ENCODE measurements around the gene PLA2G4C. TPM values are rescaled to one million over a fixed set of nuclear protein-coding genes. Genes with fewer than 3 reads are reported as not detected.
A peak's percentile ranks its signal among the peaks of the same experiment; 100 is the strongest.

Gene PLA2G4C
- total RNA-seq, 1 experiment from 2014 or later: 4.5 TPM

GRCh38 chr19:48064509-48064908 is 46.1 kb downstream of the PLA2G4C start:
- ChIA-PET POLR2A (no interaction called here), CTCF (no interaction called here)
- Mint-ChIP-seq H3K4me3 (no peak overlapping the region), H3K27me3 (ENCODE audit: low read depth) (peaks cover 4% of the 10 kb centered on the region; the same call in 1 of the 2 replicates), H3K36me3 (peaks cover 7% of the 10 kb centered on the region; the same call in 1 of the 2 replicates), H3K9me3 (peaks cover 7% of the 10 kb centered on the region), H3K27ac (peak overlapping the region; percentile 93), H3K4me1 (peaks cover 38% of the 10 kb centered on the region)
- DNase-seq (ENCODE audit: low spot score) (no peak), ATAC-seq (peak; percentile 76)
- TF ChIP-seq, protein P1, sequence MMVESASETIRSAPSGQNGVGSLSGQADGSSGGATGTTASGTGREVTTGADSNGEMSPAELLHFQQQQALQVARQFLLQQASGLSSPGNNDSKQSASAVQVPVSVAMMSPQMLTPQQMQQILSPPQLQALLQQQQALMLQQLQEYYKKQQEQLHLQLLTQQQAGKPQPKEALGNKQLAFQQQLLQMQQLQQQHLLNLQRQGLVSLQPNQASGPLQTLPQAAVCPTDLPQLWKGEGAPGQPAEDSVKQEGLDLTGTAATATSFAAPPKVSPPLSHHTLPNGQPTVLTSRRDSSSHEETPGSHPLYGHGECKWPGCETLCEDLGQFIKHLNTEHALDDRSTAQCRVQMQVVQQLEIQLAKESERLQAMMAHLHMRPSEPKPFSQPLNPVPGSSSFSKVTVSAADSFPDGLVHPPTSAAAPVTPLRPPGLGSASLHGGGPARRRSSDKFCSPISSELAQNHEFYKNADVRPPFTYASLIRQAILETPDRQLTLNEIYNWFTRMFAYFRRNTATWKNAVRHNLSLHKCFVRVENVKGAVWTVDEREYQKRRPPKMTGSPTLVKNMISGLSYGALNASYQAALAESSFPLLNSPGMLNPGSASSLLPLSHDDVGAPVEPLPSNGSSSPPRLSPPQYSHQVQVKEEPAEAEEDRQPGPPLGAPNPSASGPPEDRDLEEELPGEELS (CRISPR knock-in tag; IDR thresholded peaks at IDR 0.05): no peak
- TF ChIP-seq, protein P2, sequence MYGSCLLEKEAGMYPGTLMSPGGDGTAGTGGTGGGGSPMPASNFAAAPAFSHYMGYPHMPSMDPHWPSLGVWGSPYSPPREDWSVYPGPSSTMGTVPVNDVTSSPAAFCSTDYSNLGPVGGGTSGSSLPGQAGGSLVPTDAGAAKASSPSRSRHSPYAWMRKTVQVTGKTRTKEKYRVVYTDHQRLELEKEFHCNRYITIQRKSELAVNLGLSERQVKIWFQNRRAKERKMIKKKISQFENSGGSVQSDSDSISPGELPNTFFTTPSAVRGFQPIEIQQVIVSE (CRISPR knock-in tag; IDR thresholded peaks at IDR 0.05; ENCODE audit: borderline replicate concordance): no peak
- TF ChIP-seq, protein P3, sequence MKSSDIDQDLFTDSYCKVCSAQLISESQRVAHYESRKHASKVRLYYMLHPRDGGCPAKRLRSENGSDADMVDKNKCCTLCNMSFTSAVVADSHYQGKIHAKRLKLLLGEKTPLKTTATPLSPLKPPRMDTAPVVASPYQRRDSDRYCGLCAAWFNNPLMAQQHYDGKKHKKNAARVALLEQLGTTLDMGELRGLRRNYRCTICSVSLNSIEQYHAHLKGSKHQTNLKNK (CRISPR knock-in tag; IDR thresholded peaks at IDR 0.05): no peak

GRCh38 chr19:48061401-48062344 is 48.9 kb downstream of the PLA2G4C start:
- Mint-ChIP-seq H3K36me3 (peaks cover 7% of the 10 kb centered on the region; the same call in 1 of the 2 replicates), H3K27me3 (ENCODE audit: low read depth) (peaks cover 4% of the 10 kb centered on the region; the same call in 1 of the 2 replicates), H3K27ac (peak overlapping the region; percentile 79), H3K4me1 (peaks cover 35% of the 10 kb centered on the region), H3K4me3 (peak overlapping the region; percentile 46), H3K9me3 (peaks cover 7% of the 10 kb centered on the region)
- POLR2A ChIA-PET: no interaction called here
- CTCF ChIA-PET: interaction anchor here (0.6 to 1.8 kb wide), 11 partner anchors 8 to 272 kb away, joined by 3 to 12 read pairs (median 3); partner anchors contain the start of gene PLA2G4C
- DNase-seq (ENCODE audit: low spot score) (peak; percentile 41), ATAC-seq (peak; percentile 54)
- no peak for TF ChIP-seq STAT6 (CRISPR knock-in tag; conservative IDR thresholded peaks at IDR 0.05; ENCODE audit: low read depth)
- TF ChIP-seq, protein P4, sequence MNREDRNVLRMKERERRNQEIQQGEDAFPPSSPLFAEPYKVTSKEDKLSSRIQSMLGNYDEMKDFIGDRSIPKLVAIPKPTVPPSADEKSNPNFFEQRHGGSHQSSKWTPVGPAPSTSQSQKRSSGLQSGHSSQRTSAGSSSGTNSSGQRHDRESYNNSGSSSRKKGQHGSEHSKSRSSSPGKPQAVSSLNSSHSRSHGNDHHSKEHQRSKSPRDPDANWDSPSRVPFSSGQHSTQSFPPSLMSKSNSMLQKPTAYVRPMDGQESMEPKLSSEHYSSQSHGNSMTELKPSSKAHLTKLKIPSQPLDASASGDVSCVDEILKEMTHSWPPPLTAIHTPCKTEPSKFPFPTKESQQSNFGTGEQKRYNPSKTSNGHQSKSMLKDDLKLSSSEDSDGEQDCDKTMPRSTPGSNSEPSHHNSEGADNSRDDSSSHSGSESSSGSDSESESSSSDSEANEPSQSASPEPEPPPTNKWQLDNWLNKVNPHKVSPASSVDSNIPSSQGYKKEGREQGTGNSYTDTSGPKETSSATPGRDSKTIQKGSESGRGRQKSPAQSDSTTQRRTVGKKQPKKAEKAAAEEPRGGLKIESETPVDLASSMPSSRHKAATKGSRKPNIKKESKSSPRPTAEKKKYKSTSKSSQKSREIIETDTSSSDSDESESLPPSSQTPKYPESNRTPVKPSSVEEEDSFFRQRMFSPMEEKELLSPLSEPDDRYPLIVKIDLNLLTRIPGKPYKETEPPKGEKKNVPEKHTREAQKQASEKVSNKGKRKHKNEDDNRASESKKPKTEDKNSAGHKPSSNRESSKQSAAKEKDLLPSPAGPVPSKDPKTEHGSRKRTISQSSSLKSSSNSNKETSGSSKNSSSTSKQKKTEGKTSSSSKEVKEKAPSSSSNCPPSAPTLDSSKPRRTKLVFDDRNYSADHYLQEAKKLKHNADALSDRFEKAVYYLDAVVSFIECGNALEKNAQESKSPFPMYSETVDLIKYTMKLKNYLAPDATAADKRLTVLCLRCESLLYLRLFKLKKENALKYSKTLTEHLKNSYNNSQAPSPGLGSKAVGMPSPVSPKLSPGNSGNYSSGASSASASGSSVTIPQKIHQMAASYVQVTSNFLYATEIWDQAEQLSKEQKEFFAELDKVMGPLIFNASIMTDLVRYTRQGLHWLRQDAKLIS (CRISPR knock-in tag; IDR thresholded peaks at IDR 0.05; ENCODE audit: borderline replicate concordance): no peak
- TF ChIP-seq FOXK1 (CRISPR knock-in tag; IDR thresholded peaks at IDR 0.05): peak; percentile 37; the same call in 1 of the 2 replicates
- no peak for TF ChIP-seq NR1H2 (CRISPR knock-in tag; IDR thresholded peaks at IDR 0.05)
- TF ChIP-seq ZNF281 (CRISPR knock-in tag; IDR thresholded peaks at IDR 0.05): peak; percentile 63; the same call in 1 of the 2 replicates
- peak; percentile 58; the same call in 1 of the 2 replicates for TF ChIP-seq TP53 (CRISPR knock-in tag; IDR thresholded peaks at IDR 0.05)
- no peak for TF ChIP-seq MLX (CRISPR knock-in tag; IDR thresholded peaks at IDR 0.05)
- TF ChIP-seq HMGXB4 (CRISPR knock-in tag; IDR thresholded peaks at IDR 0.05): no peak
- TF ChIP-seq SOX15 (CRISPR knock-in tag; IDR thresholded peaks at IDR 0.05): no peak
- peak; percentile 28; the same call in 1 of the 2 replicates for TF ChIP-seq ZBTB21 (CRISPR knock-in tag; IDR thresholded peaks at IDR 0.05; ENCODE audit: borderline replicate concordance)
- TF ChIP-seq ETV6 (CRISPR knock-in tag; IDR thresholded peaks at IDR 0.05): peak; percentile 79; the same call in 1 of the 2 replicates

Data from WTC11 (cell line).